WTC11 (cell line): ENCODE measurements around the gene KAT6B. TPM values are rescaled to one million over a fixed set of nuclear protein-coding genes. Genes with fewer than 3 reads are reported as not detected.

ENCODE experiments used
- ATAC-seq: fragments of 200-7000 bp; cut with Tn5 transposase; 2 replicates; pipeline ENCODE4 v1.10.0; 2021; ENCODE audit warnings: mild to moderate bottlenecking, moderate library complexity
- CTCF ChIA-PET: fragments of 300-600 bp; sonication (Branson Sonifier 250); formaldehyde crosslinking; loops from one replicate; lab custom pipeline; 2021; ENCODE audit warnings: antibody characterized with exemption; lab: Charles Lee
- POLR2A ChIA-PET: fragments of 350-600 bp; sonication (Branson Sonifier 250); formaldehyde crosslinking; loops from one replicate; lab custom pipeline; 2021; ENCODE audit warnings: antibody characterized with exemption; lab: Charles Lee
- DNase-seq: peaks from one replicate; pipeline ENCODE4 v3.0.0; 2021; ENCODE audit warnings: low spot score
- H3K27ac Mint-ChIP-seq: 2 replicates; pipeline ENCODE4 v1.8.0; 2021; ENCODE audit warnings: mixed read lengths
- H3K27me3 Mint-ChIP-seq: 2 replicates; pipeline ENCODE4 v1.8.0; 2021; ENCODE audit warnings: low read depth, mild to moderate bottlenecking, moderate library complexity, mixed read lengths
- H3K36me3 Mint-ChIP-seq: 2 replicates; pipeline ENCODE4 v1.8.0; 2021; ENCODE audit warnings: mixed read lengths
- H3K4me1 Mint-ChIP-seq: 2 replicates; pipeline ENCODE4 v1.8.0; 2022; ENCODE audit warnings: mixed read lengths
- H3K4me3 Mint-ChIP-seq: 2 replicates; pipeline ENCODE4 v1.8.0; 2021; ENCODE audit warnings: mild to moderate bottlenecking, moderate library complexity, mixed read lengths
- H3K9me3 Mint-ChIP-seq: 2 replicates; pipeline ENCODE4 v1.8.0; 2021; ENCODE audit warnings: mixed read lengths
- ELF4 ChIP-seq: sonication (generic); formaldehyde crosslinking; IDR thresholded peaks from 2 replicates; pipeline ENCODE4 v1.8.1; 2022; ENCODE audit warnings: low read depth, mild to moderate bottlenecking, moderate library complexity, missing genetic modification reagents
- EMX1 ChIP-seq: fragments of 250-450 bp; sonication (Bioruptor Pico); IDR thresholded peaks from 2 replicates; pipeline ENCODE4 v1.8.0; 2021; ENCODE audit warnings: mild to moderate bottlenecking
- ETV6 ChIP-seq: sonication (generic); formaldehyde crosslinking; IDR thresholded peaks from 2 replicates; pipeline ENCODE4 v1.8.1; 2022; ENCODE audit warnings: mild to moderate bottlenecking, missing genetic modification reagents
- FOXK1 ChIP-seq: sonication (generic); formaldehyde crosslinking; IDR thresholded peaks from 2 replicates; pipeline ENCODE4 v1.8.0; 2022; ENCODE audit warnings: mild to moderate bottlenecking, moderate library complexity, missing genetic modification reagents
- FOXP1 ChIP-seq: sonication (generic); formaldehyde crosslinking; IDR thresholded peaks from 2 replicates; pipeline ENCODE4 v1.8.0; 2022; ENCODE audit warnings: missing genetic modification reagents, mild to moderate bottlenecking, moderate library complexity, borderline replicate concordance
- IRF2 ChIP-seq: sonication (generic); formaldehyde crosslinking; IDR thresholded peaks from 2 replicates; pipeline ENCODE4 v1.8.0; 2022; ENCODE audit warnings: low read depth, missing genetic modification reagents, borderline replicate concordance
- KAT7 ChIP-seq: sonication (generic); formaldehyde crosslinking; IDR thresholded peaks from 2 replicates; pipeline ENCODE4 v1.8.1; 2023; ENCODE audit warnings: missing genetic modification reagents, mild to moderate bottlenecking, borderline replicate concordance
- MXD4 ChIP-seq: fragments of 250-450 bp; sonication (Bioruptor Pico); IDR thresholded peaks from 2 replicates; pipeline ENCODE4 v1.8.0; 2021; ENCODE audit warnings: mild to moderate bottlenecking, moderate library complexity, borderline replicate concordance
- NFE2L1 ChIP-seq: sonication (generic); formaldehyde crosslinking; IDR thresholded peaks from 2 replicates; pipeline ENCODE4 v1.8.1; 2023; ENCODE audit warnings: missing genetic modification reagents
- NR1H2 ChIP-seq: sonication (generic); formaldehyde crosslinking; IDR thresholded peaks from 2 replicates; pipeline ENCODE4 v1.9.0; 2021; ENCODE audit warnings: mild to moderate bottlenecking, moderate library complexity, missing genetic modification reagents
- NR2C2 ChIP-seq: sonication (generic); formaldehyde crosslinking; IDR thresholded peaks from 2 replicates; pipeline ENCODE4 v1.8.0; 2022; ENCODE audit warnings: mild to moderate bottlenecking, missing genetic modification reagents
- PRRX2 ChIP-seq: fragments of 250-450 bp; sonication (Bioruptor Pico); IDR thresholded peaks from 2 replicates; pipeline ENCODE4 v1.8.0; 2021; ENCODE audit warnings: mild to moderate bottlenecking
- SMAD4 ChIP-seq: sonication (generic); formaldehyde crosslinking; IDR thresholded peaks from 2 replicates; pipeline ENCODE4 v1.8.0; 2022; ENCODE audit warnings: mild to moderate bottlenecking, missing genetic modification reagents
- SP1 ChIP-seq: sonication (generic); formaldehyde crosslinking; conservative IDR thresholded peaks from 2 replicates; pipeline ENCODE4 v1.8.1; 2022; ENCODE audit warnings: missing genetic modification reagents
- ZNF396 ChIP-seq: fragments of 250-450 bp; sonication (Bioruptor Pico); IDR thresholded peaks from 2 replicates; pipeline ENCODE4 v1.8.0; 2021; ENCODE audit warnings: mild to moderate bottlenecking, moderate library complexity, borderline replicate concordance
- ZNF416 ChIP-seq: fragments of 250-450 bp; sonication (Bioruptor Pico); IDR thresholded peaks from 2 replicates; pipeline ENCODE4 v1.9.0; 2021; ENCODE audit warnings: mild to moderate bottlenecking, inconsistent platforms
- ZNF423 ChIP-seq: fragments of 250-450 bp; sonication (Bioruptor Pico); IDR thresholded peaks from 2 replicates; pipeline ENCODE4 v2.1.2; 2022; ENCODE audit warnings: mild to moderate bottlenecking, moderate library complexity
- total RNA-seq: library from RNA; stranded (reverse); gene quantifications from 3 replicates; pipeline ENCODE4 v1.2.3, GENCODE V29; 2021
- TF ChIP-seq, protein P1 (sequence below): sonication (generic); formaldehyde crosslinking; IDR thresholded peaks from 2 replicates; pipeline ENCODE4 v1.8.0; 2022; ENCODE audit warnings: mild to moderate bottlenecking, missing genetic modification reagents
- TF ChIP-seq, protein P2 (sequence below): sonication (generic); formaldehyde crosslinking; IDR thresholded peaks from 2 replicates; pipeline ENCODE4 v1.8.1; 2022; ENCODE audit warnings: mild to moderate bottlenecking, missing genetic modification reagents, moderate library complexity, borderline replicate concordance
- TF ChIP-seq, protein P3 (sequence below): sonication (generic); formaldehyde crosslinking; IDR thresholded peaks from 2 replicates; pipeline ENCODE4 v1.8.1; 2023; ENCODE audit warnings: mild to moderate bottlenecking, missing genetic modification reagents, moderate library complexity
- TF ChIP-seq, protein P4 (sequence below): sonication (generic); formaldehyde crosslinking; IDR thresholded peaks from 2 replicates; pipeline ENCODE4 v1.8.0; 2022; ENCODE audit warnings: mild to moderate bottlenecking, missing genetic modification reagents
- TF ChIP-seq, protein P5 (sequence below): sonication (generic); formaldehyde crosslinking; IDR thresholded peaks from 2 replicates; pipeline ENCODE4 v1.8.1; 2022; ENCODE audit warnings: mild to moderate bottlenecking, moderate library complexity, missing genetic modification reagents
- TF ChIP-seq, protein P6 (sequence below): sonication (generic); formaldehyde crosslinking; IDR thresholded peaks from 2 replicates; pipeline ENCODE4 v1.8.0; 2022; ENCODE audit warnings: mild to moderate bottlenecking, missing genetic modification reagents
- TF ChIP-seq, protein P7 (sequence below): sonication (generic); formaldehyde crosslinking; IDR thresholded peaks from 2 replicates; pipeline ENCODE4 v1.8.1; 2023; ENCODE audit warnings: mild to moderate bottlenecking, missing genetic modification reagents

The KAT6B gene
- total RNA-seq, 1 experiment from 2014 or later, result 18.5 TPM

DNA sequence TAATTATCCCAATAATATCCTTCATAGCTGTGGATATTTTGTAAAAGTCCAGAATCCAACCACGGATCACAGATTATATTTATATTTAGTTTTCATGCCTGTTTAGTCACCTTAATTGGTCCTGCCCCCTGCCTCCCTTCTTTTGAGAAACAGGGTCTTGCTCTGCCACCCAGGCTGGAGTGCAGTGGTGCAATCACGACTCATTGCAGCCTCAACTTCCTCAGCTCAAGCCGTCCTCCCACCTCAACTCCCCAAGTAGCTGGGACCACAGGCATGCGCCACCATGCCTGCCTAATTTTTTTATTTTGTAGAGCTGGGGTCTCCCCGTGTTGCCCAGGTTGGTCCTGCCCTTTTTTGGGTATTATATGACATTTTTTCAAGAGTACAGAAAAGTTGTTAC lies 129.4 kb downstream of the KAT6B start:
- H3K4me3 Mint-ChIP-seq, result no peak overlapping the region
- H3K36me3 Mint-ChIP-seq, result no peaks in the 10 kb centered on the region
- POLR2A ChIA-PET, result no interaction called here
- no peaks in the 10 kb centered on the region for H3K27me3 Mint-ChIP-seq
- DNase-seq, result no peak
- peaks cover 7% of the 10 kb centered on the region for H3K4me1 Mint-ChIP-seq
- TF ChIP-seq ZNF416 (CRISPR knock-in tag), result no peak
- TF ChIP-seq, protein P1, sequence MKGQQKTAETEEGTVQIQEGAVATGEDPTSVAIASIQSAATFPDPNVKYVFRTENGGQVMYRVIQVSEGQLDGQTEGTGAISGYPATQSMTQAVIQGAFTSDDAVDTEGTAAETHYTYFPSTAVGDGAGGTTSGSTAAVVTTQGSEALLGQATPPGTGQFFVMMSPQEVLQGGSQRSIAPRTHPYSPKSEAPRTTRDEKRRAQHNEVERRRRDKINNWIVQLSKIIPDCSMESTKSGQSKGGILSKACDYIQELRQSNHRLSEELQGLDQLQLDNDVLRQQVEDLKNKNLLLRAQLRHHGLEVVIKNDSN, result no peak
- no peak for TF ChIP-seq ZNF396 (CRISPR knock-in tag)
- TF ChIP-seq, protein P2, sequence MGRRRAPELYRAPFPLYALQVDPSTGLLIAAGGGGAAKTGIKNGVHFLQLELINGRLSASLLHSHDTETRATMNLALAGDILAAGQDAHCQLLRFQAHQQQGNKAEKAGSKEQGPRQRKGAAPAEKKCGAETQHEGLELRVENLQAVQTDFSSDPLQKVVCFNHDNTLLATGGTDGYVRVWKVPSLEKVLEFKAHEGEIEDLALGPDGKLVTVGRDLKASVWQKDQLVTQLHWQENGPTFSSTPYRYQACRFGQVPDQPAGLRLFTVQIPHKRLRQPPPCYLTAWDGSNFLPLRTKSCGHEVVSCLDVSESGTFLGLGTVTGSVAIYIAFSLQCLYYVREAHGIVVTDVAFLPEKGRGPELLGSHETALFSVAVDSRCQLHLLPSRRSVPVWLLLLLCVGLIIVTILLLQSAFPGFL, result no peak
- no peak for TF ChIP-seq ETV6 (CRISPR knock-in tag)
- TF ChIP-seq KAT7 (CRISPR knock-in tag), result no peak
- TF ChIP-seq FOXK1, result no peak
- TF ChIP-seq SP1 (CRISPR knock-in tag), result no peak
- CTCF ChIA-PET, result interaction anchor here (0.6 kb wide), 1 partner anchor 696 kb away, joined by 3 read pairs; no protein-coding TSS in a partner anchor
- H3K9me3 Mint-ChIP-seq, result no peaks in the 10 kb centered on the region
- no peak overlapping the region for H3K27ac Mint-ChIP-seq
- ATAC-seq, result no peak

DNA sequence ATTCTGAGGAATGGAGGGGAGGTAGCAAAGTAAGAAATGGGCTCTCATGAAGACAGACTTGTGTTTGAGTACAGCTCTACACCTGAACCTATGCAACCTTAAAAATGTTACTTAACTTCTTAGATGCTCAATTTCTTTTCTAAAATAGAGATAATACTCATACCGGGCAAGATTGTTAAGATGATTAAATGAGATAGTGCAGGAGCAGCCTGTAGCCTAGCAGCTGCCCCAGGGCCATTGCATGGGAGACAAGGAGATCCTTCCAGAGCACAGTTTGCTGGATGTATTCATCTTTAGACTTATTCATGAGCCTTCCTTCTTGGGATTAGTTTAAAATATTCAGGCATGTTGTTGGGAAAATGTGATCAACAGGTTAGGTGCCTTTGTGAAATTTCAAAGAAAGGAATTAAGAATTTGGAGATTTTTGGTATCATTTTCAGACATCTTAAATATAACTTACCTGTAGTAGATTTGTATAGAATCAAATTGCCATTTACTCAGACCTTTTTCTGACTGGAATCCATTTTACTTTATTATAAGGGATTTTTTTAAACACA lies 130.2 kb downstream of the KAT6B start:
- Mint-ChIP-seq H3K27ac (no peak overlapping the region), H3K36me3 (no peaks in the 10 kb centered on the region), H3K27me3 (no peaks in the 10 kb centered on the region), H3K4me1 (peaks cover 7% of the 10 kb centered on the region), H3K9me3 (no peaks in the 10 kb centered on the region)
- ChIA-PET CTCF (interaction anchor here (0.6 to 1.4 kb wide), 2 partner anchors 20 to 697 kb away, joined by 3 to 6 read pairs; no protein-coding TSS in a partner anchor), POLR2A (no interaction called here)
- DNase-seq, result no peak
- TF ChIP-seq ZNF396 (CRISPR knock-in tag) (no peak), PRRX2 (CRISPR knock-in tag) (no peak), FOXK1 (no peak), EMX1 (CRISPR knock-in tag) (no peak), ELF4 (CRISPR knock-in tag) (no peak), IRF2 (CRISPR knock-in tag) (no peak), FOXP1 (CRISPR knock-in tag) (no peak), NFE2L1 (no peak), MXD4 (no peak), NR2C2 (no peak), SMAD4 (no peak), ZNF423 (CRISPR knock-in tag) (no peak), NR1H2 (CRISPR knock-in tag) (no peak)
- TF ChIP-seq, protein P3, sequence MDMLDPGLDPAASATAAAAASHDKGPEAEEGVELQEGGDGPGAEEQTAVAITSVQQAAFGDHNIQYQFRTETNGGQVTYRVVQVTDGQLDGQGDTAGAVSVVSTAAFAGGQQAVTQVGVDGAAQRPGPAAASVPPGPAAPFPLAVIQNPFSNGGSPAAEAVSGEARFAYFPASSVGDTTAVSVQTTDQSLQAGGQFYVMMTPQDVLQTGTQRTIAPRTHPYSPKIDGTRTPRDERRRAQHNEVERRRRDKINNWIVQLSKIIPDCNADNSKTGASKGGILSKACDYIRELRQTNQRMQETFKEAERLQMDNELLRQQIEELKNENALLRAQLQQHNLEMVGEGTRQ (CRISPR knock-in tag), result no peak
- TF ChIP-seq, protein P4, sequence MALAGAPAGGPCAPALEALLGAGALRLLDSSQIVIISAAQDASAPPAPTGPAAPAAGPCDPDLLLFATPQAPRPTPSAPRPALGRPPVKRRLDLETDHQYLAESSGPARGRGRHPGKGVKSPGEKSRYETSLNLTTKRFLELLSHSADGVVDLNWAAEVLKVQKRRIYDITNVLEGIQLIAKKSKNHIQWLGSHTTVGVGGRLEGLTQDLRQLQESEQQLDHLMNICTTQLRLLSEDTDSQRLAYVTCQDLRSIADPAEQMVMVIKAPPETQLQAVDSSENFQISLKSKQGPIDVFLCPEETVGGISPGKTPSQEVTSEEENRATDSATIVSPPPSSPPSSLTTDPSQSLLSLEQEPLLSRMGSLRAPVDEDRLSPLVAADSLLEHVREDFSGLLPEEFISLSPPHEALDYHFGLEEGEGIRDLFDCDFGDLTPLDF (CRISPR knock-in tag), result no peak
- TF ChIP-seq, protein P1, result no peak
- TF ChIP-seq, protein P5, sequence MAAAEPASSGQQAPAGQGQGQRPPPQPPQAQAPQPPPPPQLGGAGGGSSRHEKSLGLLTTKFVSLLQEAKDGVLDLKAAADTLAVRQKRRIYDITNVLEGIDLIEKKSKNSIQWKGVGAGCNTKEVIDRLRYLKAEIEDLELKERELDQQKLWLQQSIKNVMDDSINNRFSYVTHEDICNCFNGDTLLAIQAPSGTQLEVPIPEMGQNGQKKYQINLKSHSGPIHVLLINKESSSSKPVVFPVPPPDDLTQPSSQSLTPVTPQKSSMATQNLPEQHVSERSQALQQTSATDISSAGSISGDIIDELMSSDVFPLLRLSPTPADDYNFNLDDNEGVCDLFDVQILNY, result no peak
- TF ChIP-seq, protein P6, sequence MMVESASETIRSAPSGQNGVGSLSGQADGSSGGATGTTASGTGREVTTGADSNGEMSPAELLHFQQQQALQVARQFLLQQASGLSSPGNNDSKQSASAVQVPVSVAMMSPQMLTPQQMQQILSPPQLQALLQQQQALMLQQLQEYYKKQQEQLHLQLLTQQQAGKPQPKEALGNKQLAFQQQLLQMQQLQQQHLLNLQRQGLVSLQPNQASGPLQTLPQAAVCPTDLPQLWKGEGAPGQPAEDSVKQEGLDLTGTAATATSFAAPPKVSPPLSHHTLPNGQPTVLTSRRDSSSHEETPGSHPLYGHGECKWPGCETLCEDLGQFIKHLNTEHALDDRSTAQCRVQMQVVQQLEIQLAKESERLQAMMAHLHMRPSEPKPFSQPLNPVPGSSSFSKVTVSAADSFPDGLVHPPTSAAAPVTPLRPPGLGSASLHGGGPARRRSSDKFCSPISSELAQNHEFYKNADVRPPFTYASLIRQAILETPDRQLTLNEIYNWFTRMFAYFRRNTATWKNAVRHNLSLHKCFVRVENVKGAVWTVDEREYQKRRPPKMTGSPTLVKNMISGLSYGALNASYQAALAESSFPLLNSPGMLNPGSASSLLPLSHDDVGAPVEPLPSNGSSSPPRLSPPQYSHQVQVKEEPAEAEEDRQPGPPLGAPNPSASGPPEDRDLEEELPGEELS (CRISPR knock-in tag), result no peak
- TF ChIP-seq, protein P7, sequence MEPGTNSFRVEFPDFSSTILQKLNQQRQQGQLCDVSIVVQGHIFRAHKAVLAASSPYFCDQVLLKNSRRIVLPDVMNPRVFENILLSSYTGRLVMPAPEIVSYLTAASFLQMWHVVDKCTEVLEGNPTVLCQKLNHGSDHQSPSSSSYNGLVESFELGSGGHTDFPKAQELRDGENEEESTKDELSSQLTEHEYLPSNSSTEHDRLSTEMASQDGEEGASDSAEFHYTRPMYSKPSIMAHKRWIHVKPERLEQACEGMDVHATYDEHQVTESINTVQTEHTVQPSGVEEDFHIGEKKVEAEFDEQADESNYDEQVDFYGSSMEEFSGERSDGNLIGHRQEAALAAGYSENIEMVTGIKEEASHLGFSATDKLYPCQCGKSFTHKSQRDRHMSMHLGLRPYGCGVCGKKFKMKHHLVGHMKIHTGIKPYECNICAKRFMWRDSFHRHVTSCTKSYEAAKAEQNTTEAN, result no peak
- TF ChIP-seq, all 79 proteins: peak for 0
- H3K4me3 Mint-ChIP-seq, result no peak overlapping the region
- no peak for ATAC-seq
